ENCODE measurements around the gene NAGS.
"Not testable (repeated sequence)": the region's sequence is repeated elsewhere in the genome, so short reads cannot be mapped to it uniquely, and the experiment has no call there.

Gene NAGS

GRCh38 chr17:44021227-44021626 is 16.8 kb downstream of the NAGS start:
- not testable (repeated sequence) for H3K27ac ChIP-seq (ENCODE audit: low read depth, low read length); H3K36me3 ChIP-seq (ENCODE audit: control insufficient read depth in 1 of 2, insufficient read depth in 2 of 2, low read length in 2 of 2); H3K9me3 ChIP-seq (ENCODE audit: control insufficient read depth in 1 of 2, low read length in 2 of 2); H3K4me1 ChIP-seq (ENCODE audit: control insufficient read depth in 1 of 2, insufficient read depth in 2 of 2, low read length in 2 of 2); H3K9ac ChIP-seq (ENCODE audit: low read depth in 1 of 2, low read length in 2 of 2); H3K4me3 ChIP-seq (ENCODE audit: low read depth in 1 of 2, low read length in 2 of 2); H3K27me3 ChIP-seq (ENCODE audit: control insufficient read depth in 1 of 2, insufficient read depth in 2 of 2, low read length in 2 of 2)

- Histone ChIP-seq H3K27me3 (ENCODE audit: control insufficient read depth in 1 of 2, insufficient read depth in 2 of 2, low read length in 2 of 2) (no peaks in the 10 kb centered on the region), H3K4me3 (ENCODE audit: low read depth in 1 of 2, low read length in 2 of 2) (no peak overlapping the region), H3K36me3 (ENCODE audit: control insufficient read depth in 1 of 2, insufficient read depth in 2 of 2, low read length in 2 of 2) (peaks cover 5 to 9% of the 10 kb centered on the region in 2 donors), H3K4me1 (ENCODE audit: control insufficient read depth in 1 of 2, insufficient read depth in 2 of 2, low read length in 2 of 2) (no peaks in the 10 kb centered on the region), H3K9me3 (ENCODE audit: control insufficient read depth in 1 of 2, low read length in 2 of 2) (no peaks in the 10 kb centered on the region), H3K9ac (ENCODE audit: low read depth in 1 of 2, low read length in 2 of 2) (no peak overlapping the region), H3K27ac (ENCODE audit: low read depth, low read length) (no peak overlapping the region)
Measured at GRCh38 chr17:44022246-44022645, 17.8 kb downstream of the NAGS start.

GRCh38 chr17:44023545-44024270 is 19.3 kb downstream of the NAGS start:
- Histone ChIP-seq H3K9ac (ENCODE audit: low read depth in 1 of 2, low read length in 2 of 2) (no peak overlapping the region), H3K4me3 (ENCODE audit: low read depth in 1 of 2, low read length in 2 of 2) (no peak overlapping the region), H3K9me3 (ENCODE audit: control insufficient read depth in 1 of 2, low read length in 2 of 2) (no peaks in the 10 kb centered on the region), H3K36me3 (ENCODE audit: control insufficient read depth in 1 of 2, insufficient read depth in 2 of 2, low read length in 2 of 2) (peaks cover 10 to 14% of the 10 kb centered on the region in 2 donors), H3K27ac (ENCODE audit: low read depth, low read length) (no peak overlapping the region), H3K4me1 (ENCODE audit: control insufficient read depth in 1 of 2, insufficient read depth in 2 of 2, low read length in 2 of 2) (no peaks in the 10 kb centered on the region), H3K27me3 (ENCODE audit: control insufficient read depth in 1 of 2, insufficient read depth in 2 of 2, low read length in 2 of 2) (no peaks in the 10 kb centered on the region)

GRCh38 chr17:44024271-44024663 is 19.8 kb downstream of the NAGS start:
- Histone ChIP-seq H3K9me3 (ENCODE audit: control insufficient read depth in 1 of 2, low read length in 2 of 2) (no peaks in the 10 kb centered on the region), H3K4me1 (ENCODE audit: control insufficient read depth in 1 of 2, insufficient read depth in 2 of 2, low read length in 2 of 2) (no peaks in the 10 kb centered on the region), H3K9ac (ENCODE audit: low read depth in 1 of 2, low read length in 2 of 2) (no peak overlapping the region), H3K4me3 (ENCODE audit: low read depth in 1 of 2, low read length in 2 of 2) (no peak overlapping the region), H3K36me3 (ENCODE audit: control insufficient read depth in 1 of 2, insufficient read depth in 2 of 2, low read length in 2 of 2) (peaks cover 10 to 16% of the 10 kb centered on the region in 2 donors), H3K27me3 (ENCODE audit: control insufficient read depth in 1 of 2, insufficient read depth in 2 of 2, low read length in 2 of 2) (no peaks in the 10 kb centered on the region), H3K27ac (ENCODE audit: low read depth, low read length) (no peak overlapping the region)

- H3K9ac ChIP-seq (ENCODE audit: low read depth in 1 of 2, low read length in 2 of 2) = no peak overlapping the region
- H3K4me3 ChIP-seq (ENCODE audit: low read depth in 1 of 2, low read length in 2 of 2) = no peak overlapping the region
- no peak overlapping the region for H3K27ac ChIP-seq (ENCODE audit: low read depth, low read length)
- no peaks in the 10 kb centered on the region for H3K9me3 ChIP-seq (ENCODE audit: control insufficient read depth in 1 of 2, low read length in 2 of 2)
- H3K36me3 ChIP-seq (ENCODE audit: control insufficient read depth in 1 of 2, insufficient read depth in 2 of 2, low read length in 2 of 2) = peaks cover 10 to 19% of the 10 kb centered on the region in 2 donors
- no peaks in the 10 kb centered on the region for H3K27me3 ChIP-seq (ENCODE audit: control insufficient read depth in 1 of 2, insufficient read depth in 2 of 2, low read length in 2 of 2)
- H3K4me1 ChIP-seq (ENCODE audit: control insufficient read depth in 1 of 2, insufficient read depth in 2 of 2, low read length in 2 of 2) = no peaks in the 10 kb centered on the region
Measured at GRCh38 chr17:44024853-44025252, 20.4 kb downstream of the NAGS start.

GRCh38 chr17:44029736-44030135 is 25.3 kb downstream of the NAGS start:
- peaks cover 24 to 26% of the 10 kb centered on the region in 2 donors for H3K36me3 ChIP-seq (ENCODE audit: control insufficient read depth in 1 of 2, insufficient read depth in 2 of 2, low read length in 2 of 2)
- H3K9ac ChIP-seq (ENCODE audit: low read depth in 1 of 2, low read length in 2 of 2) = no peak overlapping the region

GRCh38 chr17:44030482-44030881 is 26.1 kb downstream of the NAGS start:
- H3K27me3 ChIP-seq (ENCODE audit: control insufficient read depth in 1 of 2, insufficient read depth in 2 of 2, low read length in 2 of 2) = no peaks in the 10 kb centered on the region
- H3K9me3 ChIP-seq (ENCODE audit: control insufficient read depth in 1 of 2, low read length in 2 of 2) = no peaks in the 10 kb centered on the region
- no peaks in the 10 kb centered on the region for H3K4me1 ChIP-seq (ENCODE audit: control insufficient read depth in 1 of 2, insufficient read depth in 2 of 2, low read length in 2 of 2)
- no peak overlapping the region for H3K27ac ChIP-seq (ENCODE audit: low read depth, low read length)
- peaks cover 24 to 26% of the 10 kb centered on the region in 2 donors for H3K36me3 ChIP-seq (ENCODE audit: control insufficient read depth in 1 of 2, insufficient read depth in 2 of 2, low read length in 2 of 2)
- no peak overlapping the region for H3K9ac ChIP-seq (ENCODE audit: low read depth in 1 of 2, low read length in 2 of 2)
- H3K4me3 ChIP-seq (ENCODE audit: low read depth in 1 of 2, low read length in 2 of 2) = no peak overlapping the region

More at GRCh38 chr17:44029736-44030135, 25.3 kb downstream of the NAGS start:
- H3K9me3 ChIP-seq (ENCODE audit: control insufficient read depth in 1 of 2, low read length in 2 of 2) = no peaks in the 10 kb centered on the region
- no peaks in the 10 kb centered on the region for H3K27me3 ChIP-seq (ENCODE audit: control insufficient read depth in 1 of 2, insufficient read depth in 2 of 2, low read length in 2 of 2)
- H3K4me3 ChIP-seq (ENCODE audit: low read depth in 1 of 2, low read length in 2 of 2) = no peak overlapping the region
- no peak overlapping the region for H3K27ac ChIP-seq (ENCODE audit: low read depth, low read length)
- no peaks in the 10 kb centered on the region for H3K4me1 ChIP-seq (ENCODE audit: control insufficient read depth in 1 of 2, insufficient read depth in 2 of 2, low read length in 2 of 2)

GRCh38 chr17:44033861-44034408 is 29.5 kb downstream of the NAGS start:
- H3K27ac ChIP-seq (ENCODE audit: low read depth, low read length) = no peak overlapping the region
- H3K27me3 ChIP-seq (ENCODE audit: control insufficient read depth in 1 of 2, insufficient read depth in 2 of 2, low read length in 2 of 2) = no peaks in the 10 kb centered on the region
- no peaks in the 10 kb centered on the region for H3K9me3 ChIP-seq (ENCODE audit: control insufficient read depth in 1 of 2, low read length in 2 of 2)
- no peaks in the 10 kb centered on the region for H3K4me1 ChIP-seq (ENCODE audit: control insufficient read depth in 1 of 2, insufficient read depth in 2 of 2, low read length in 2 of 2)
- peaks cover 40 to 45% of the 10 kb centered on the region in 2 donors for H3K36me3 ChIP-seq (ENCODE audit: control insufficient read depth in 1 of 2, insufficient read depth in 2 of 2, low read length in 2 of 2)
- no peak overlapping the region for H3K9ac ChIP-seq (ENCODE audit: low read depth in 1 of 2, low read length in 2 of 2)
- no peak overlapping the region for H3K4me3 ChIP-seq (ENCODE audit: low read depth in 1 of 2, low read length in 2 of 2)

GRCh38 chr17:44034688-44035087 is 30.3 kb downstream of the NAGS start:
- not testable (repeated sequence) for H3K27me3 ChIP-seq (ENCODE audit: control insufficient read depth in 1 of 2, insufficient read depth in 2 of 2, low read length in 2 of 2); H3K9me3 ChIP-seq (ENCODE audit: control insufficient read depth in 1 of 2, low read length in 2 of 2); H3K27ac ChIP-seq (ENCODE audit: low read depth, low read length); H3K4me3 ChIP-seq (ENCODE audit: low read depth in 1 of 2, low read length in 2 of 2); H3K9ac ChIP-seq (ENCODE audit: low read depth in 1 of 2, low read length in 2 of 2); H3K4me1 ChIP-seq (ENCODE audit: control insufficient read depth in 1 of 2, insufficient read depth in 2 of 2, low read length in 2 of 2)
- H3K36me3 ChIP-seq (ENCODE audit: control insufficient read depth in 1 of 2, insufficient read depth in 2 of 2, low read length in 2 of 2) = peaks cover 41 to 43% of the 10 kb centered on the region in 2 donors

GRCh38 chr17:44037471-44037870 is 33.0 kb downstream of the NAGS start:
- H3K27ac ChIP-seq (ENCODE audit: low read depth, low read length) = no peak overlapping the region
- H3K9me3 ChIP-seq (ENCODE audit: control insufficient read depth in 1 of 2, low read length in 2 of 2) = no peaks in the 10 kb centered on the region
- H3K4me1 ChIP-seq (ENCODE audit: control insufficient read depth in 1 of 2, insufficient read depth in 2 of 2, low read length in 2 of 2) = peaks cover 0 to 6% of the 10 kb centered on the region in 2 donors
- H3K4me3 ChIP-seq (ENCODE audit: low read depth in 1 of 2, low read length in 2 of 2) = no peak overlapping the region
- H3K36me3 ChIP-seq (ENCODE audit: control insufficient read depth in 1 of 2, insufficient read depth in 2 of 2, low read length in 2 of 2) = peaks cover 32 to 41% of the 10 kb centered on the region in 2 donors
- H3K27me3 ChIP-seq (ENCODE audit: control insufficient read depth in 1 of 2, insufficient read depth in 2 of 2, low read length in 2 of 2) = no peaks in the 10 kb centered on the region
- H3K9ac ChIP-seq (ENCODE audit: low read depth in 1 of 2, low read length in 2 of 2) = no peak overlapping the region

Data from duodenal mucosa (tissue), 2 donors.